H9 (cell line): ENCODE measurements around the gene SPOCK3. TPM values are rescaled to one million over a fixed set of nuclear protein-coding genes. Genes with fewer than 3 reads are reported as not detected.

Experiments used
- DNase-seq: peaks from one replicate; pipeline ENCODE4 v3.0.0-alpha.2; 2017
- H2AFZ ChIP-seq: one replicate; pipeline ENCODE4 v1.6.1; 2013; ENCODE audit warnings: mild to moderate bottlenecking, low read length, control low read depth, moderate library complexity
- H2AK5ac ChIP-seq: 2 replicates; pipeline ENCODE4 v1.6.1; 2013; ENCODE audit warnings: low read length, control low read depth, mixed read lengths; ENCODE audit not compliant: insufficient read length
- H2BK120ac ChIP-seq: one replicate; pipeline ENCODE4 v1.6.1; 2013; ENCODE audit warnings: low read depth, mild to moderate bottlenecking, low read length, control low read depth, inconsistent platforms; ENCODE audit not compliant: poor library complexity, severe bottlenecking
- H2BK12ac ChIP-seq: 2 replicates; pipeline ENCODE4 v1.6.1; 2013; ENCODE audit warnings: low read length, control low read depth, mixed read lengths, low read depth; ENCODE audit not compliant: insufficient read length
- H2BK15ac ChIP-seq: 2 replicates; pipeline ENCODE4 v1.6.1; 2013; ENCODE audit warnings: low read depth, low read length, control low read depth
- H2BK20ac ChIP-seq: one replicate; pipeline ENCODE4 v1.6.1; 2013; ENCODE audit warnings: low read depth, mild to moderate bottlenecking, low read length, control low read depth, inconsistent platforms; ENCODE audit not compliant: poor library complexity, severe bottlenecking
- H2BK5ac ChIP-seq: 2 replicates; pipeline ENCODE4 v1.6.1; 2013; ENCODE audit warnings: low read length, control low read depth, mixed read lengths; ENCODE audit not compliant: insufficient read length
- H3K14ac ChIP-seq: 2 replicates; pipeline ENCODE4 v1.6.1; 2013; ENCODE audit warnings: low read length, control low read depth; ENCODE audit not compliant: insufficient read depth
- H3K18ac ChIP-seq: 2 replicates; pipeline ENCODE4 v1.6.1; 2013; ENCODE audit warnings: low read depth, mild to moderate bottlenecking, mixed read lengths, low read length, control low read depth; ENCODE audit not compliant: insufficient read length
- H3K23ac ChIP-seq: 2 replicates; pipeline ENCODE4 v1.6.1; 2013; ENCODE audit warnings: low read length, control low read depth, mixed read lengths, low read depth; ENCODE audit not compliant: insufficient read length
- H3K23me2 ChIP-seq: 2 replicates; pipeline ENCODE4 v1.6.1; 2013; ENCODE audit warnings: low read depth, mild to moderate bottlenecking, mixed read lengths, low read length, control low read depth; ENCODE audit not compliant: insufficient read length, poor library complexity, severe bottlenecking
- H3K27ac ChIP-seq: 2 replicates; pipeline ENCODE4 v1.5.1; 2013; ENCODE audit warnings: low read length, control low read depth, mixed read lengths, low read depth; ENCODE audit not compliant: insufficient read length
- H3K27me3 ChIP-seq: 2 replicates; pipeline ENCODE4 v1.6.1; 2013; ENCODE audit warnings: low read length, control low read depth, inconsistent platforms; ENCODE audit not compliant: insufficient read depth
- H3K4ac ChIP-seq: 2 replicates; pipeline ENCODE4 v1.6.1; 2013; ENCODE audit warnings: low read depth, mild to moderate bottlenecking, control low read depth, inconsistent platforms, low read length, moderate library complexity
- H3K4me1 ChIP-seq: 2 replicates; pipeline ENCODE4 v1.6.1; 2013; ENCODE audit warnings: low read length, control low read depth, inconsistent platforms; ENCODE audit not compliant: insufficient read depth
- H3K4me2 ChIP-seq: 2 replicates; pipeline ENCODE4 v1.6.1; 2013; ENCODE audit warnings: low read length, control low read depth, mixed read lengths; ENCODE audit not compliant: insufficient read length, insufficient read depth
- H3K56ac ChIP-seq: 2 replicates; pipeline ENCODE4 v1.6.1; 2013; ENCODE audit warnings: low read depth, mild to moderate bottlenecking, mixed read lengths, low read length, control low read depth; ENCODE audit not compliant: insufficient read length
- H3K79me1 ChIP-seq: 2 replicates; pipeline ENCODE4 v1.6.1; 2013; ENCODE audit warnings: low read depth, mild to moderate bottlenecking, moderate library complexity, low read length, control low read depth, inconsistent platforms; ENCODE audit not compliant: insufficient read depth, poor library complexity, severe bottlenecking
- H3K79me2 ChIP-seq: 2 replicates; pipeline ENCODE4 v1.6.1; 2013; ENCODE audit warnings: low read length, control low read depth, inconsistent platforms; ENCODE audit not compliant: insufficient read depth
- H3K9ac ChIP-seq: 2 replicates; pipeline ENCODE4 v1.6.1; 2013; ENCODE audit warnings: low read length, control low read depth, mixed read lengths; ENCODE audit not compliant: insufficient read length; ENCODE audit errors: extremely low read depth
- H3K9me3 ChIP-seq: one replicate; pipeline ENCODE4 v1.6.1; 2013; ENCODE audit warnings: low read depth, low read length, inconsistent platforms; ENCODE audit not compliant: control insufficient read depth
- H3T11ph ChIP-seq: one replicate; pipeline ENCODE4 v1.6.1; 2013; ENCODE audit warnings: mild to moderate bottlenecking, low read length, control low read depth, inconsistent platforms
- H4K20me1 ChIP-seq: one replicate; pipeline ENCODE4 v1.6.1; 2013; ENCODE audit not compliant: control insufficient read depth, insufficient read length, insufficient read depth
- H4K5ac ChIP-seq: 2 replicates; pipeline ENCODE4 v1.6.1; 2013; ENCODE audit warnings: low read depth, mild to moderate bottlenecking, mixed read lengths, low read length, control low read depth; ENCODE audit not compliant: insufficient read length
- H4K8ac ChIP-seq: replicated peaks from 2 replicates; pipeline ENCODE4 v1.6.1; 2013; ENCODE audit warnings: low read length, control low read depth, mixed read lengths, low read depth; ENCODE audit not compliant: insufficient read length
- H4K91ac ChIP-seq: 2 replicates; pipeline ENCODE4 v1.6.1; 2013; ENCODE audit warnings: low read depth, mild to moderate bottlenecking, moderate library complexity, mixed read lengths, low read length, control low read depth; ENCODE audit not compliant: insufficient read length
- H3K27ac Mint-ChIP-seq, 3 experiments: 2 replicates in 2 of 3; 3 replicates in 1 of 3; pipeline ENCODE4 v1.8.0; 2020 to 2021; ENCODE audit warnings: mixed read lengths in 3 of 3, mild to moderate bottlenecking in 1 of 3, moderate library complexity in 1 of 3
- H3K27me3 Mint-ChIP-seq: 2 replicates; pipeline ENCODE4 v1.8.0; 2021; ENCODE audit warnings: low read depth, mild to moderate bottlenecking, moderate library complexity, mixed read lengths
- H3K36me3 Mint-ChIP-seq, 3 experiments: 2 replicates in 2 of 3; 3 replicates in 1 of 3; pipeline ENCODE4 v1.8.0; 2020 to 2021; ENCODE audit warnings: low read depth in 3 of 3, mixed read lengths in 3 of 3; ENCODE audit not compliant: insufficient read depth in 1 of 3
- H3K4me1 Mint-ChIP-seq, 2 experiments: 2 replicates each; pipeline ENCODE4 v1.8.0; 2020; ENCODE audit warnings: mixed read lengths in 2 of 2
- H3K4me3 Mint-ChIP-seq, 2 experiments: 2 replicates in 1 of 2; 3 replicates in 1 of 2; pipeline ENCODE4 v1.8.0; 2020 to 2021; ENCODE audit warnings: mild to moderate bottlenecking in 2 of 2, mixed read lengths in 2 of 2, moderate library complexity in 1 of 2
- H3K9me3 Mint-ChIP-seq, 2 experiments: 2 replicates in 1 of 2; 3 replicates in 1 of 2; pipeline ENCODE4 v1.8.0; 2020; ENCODE audit warnings: mild to moderate bottlenecking in 2 of 2, mixed read lengths in 2 of 2, moderate library complexity in 1 of 2
- CTCF ChIP-seq: fragments of 200-600 bp; sonication (generic); conservative IDR thresholded peaks from 3 replicates; pipeline ENCODE4 v1.8.0; 2021; ENCODE audit warnings: antibody characterized with exemption, mild to moderate bottlenecking
- WGBS: extraction: QIAGEN DNeasy Blood & Tissue Kit; methylation state at CpG from one replicate; pipeline ENCODE4 v1.1.7; 2013; ENCODE audit warnings: missing lambda C conversion rate, low lambda C conversion rate, mixed read lengths; ENCODE audit not compliant: insufficient read length; ENCODE audit errors: extremely low coverage; 5-methylcytosine and 5-hydroxymethylcytosine counted together
- total RNA-seq: library from RNA; stranded (reverse); gene quantifications from 2 replicates; pipeline ENCODE4 v1.2.1, GENCODE V29; 2021

The SPOCK3 gene
- total RNA-seq, 1 experiment from 2014 or later = 0.28 TPM

- Histone ChIP-seq H3K79me1 (no peaks in the 10 kb centered on the region), H3K4me2 (no peak overlapping the region), H4K5ac (no peak overlapping the region), H3K4me1 (no peaks in the 10 kb centered on the region; the same call in 1 of the 2 replicates), H3K27ac (no peak overlapping the region), H2BK12ac (no peak overlapping the region), H2AFZ (no peak overlapping the region), H3K18ac (no peak overlapping the region), H4K91ac (no peak overlapping the region), H3T11ph (no peak overlapping the region), H3K14ac (no peak overlapping the region), H3K79me2 (peaks cover 1% of the 10 kb centered on the region; the same call in 1 of the 2 replicates), H3K23me2 (no peaks in the 10 kb centered on the region), H3K9me3 (no peaks in the 10 kb centered on the region), H3K56ac (no peak overlapping the region), H3K4ac (no peak overlapping the region), H3K9ac (no peak overlapping the region), H2BK15ac (no peak overlapping the region), H2BK5ac (no peak overlapping the region), H4K8ac (no peak overlapping the region), H3K23ac (no peak overlapping the region), H3K27me3 (no peaks in the 10 kb centered on the region), H2AK5ac (no peak overlapping the region), H4K20me1 (no peaks in the 10 kb centered on the region), H2BK20ac (no peak overlapping the region), H2BK120ac (no peak overlapping the region)
- Mint-ChIP-seq H3K4me1 (peaks cover 9% of the 10 kb centered on the region in 2 experiments), H3K27ac (no peak overlapping the region), H3K9me3 (no peaks in the 10 kb centered on the region), H3K27me3 (no peaks in the 10 kb centered on the region), H3K4me3 (no peak overlapping the region), H3K36me3 (no peaks in the 10 kb centered on the region)
- TF ChIP-seq CTCF = no peak
- DNase-seq = no peak
- WGBS = no CpG with 5 or more reads among the region's 2 CpGs
Observed at GRCh38 chr4:167084321-167084720, 150.0 kb downstream of the SPOCK3 start.
